ENCODE data around the gene TMEM260.

The TMEM260 gene

DNA sequence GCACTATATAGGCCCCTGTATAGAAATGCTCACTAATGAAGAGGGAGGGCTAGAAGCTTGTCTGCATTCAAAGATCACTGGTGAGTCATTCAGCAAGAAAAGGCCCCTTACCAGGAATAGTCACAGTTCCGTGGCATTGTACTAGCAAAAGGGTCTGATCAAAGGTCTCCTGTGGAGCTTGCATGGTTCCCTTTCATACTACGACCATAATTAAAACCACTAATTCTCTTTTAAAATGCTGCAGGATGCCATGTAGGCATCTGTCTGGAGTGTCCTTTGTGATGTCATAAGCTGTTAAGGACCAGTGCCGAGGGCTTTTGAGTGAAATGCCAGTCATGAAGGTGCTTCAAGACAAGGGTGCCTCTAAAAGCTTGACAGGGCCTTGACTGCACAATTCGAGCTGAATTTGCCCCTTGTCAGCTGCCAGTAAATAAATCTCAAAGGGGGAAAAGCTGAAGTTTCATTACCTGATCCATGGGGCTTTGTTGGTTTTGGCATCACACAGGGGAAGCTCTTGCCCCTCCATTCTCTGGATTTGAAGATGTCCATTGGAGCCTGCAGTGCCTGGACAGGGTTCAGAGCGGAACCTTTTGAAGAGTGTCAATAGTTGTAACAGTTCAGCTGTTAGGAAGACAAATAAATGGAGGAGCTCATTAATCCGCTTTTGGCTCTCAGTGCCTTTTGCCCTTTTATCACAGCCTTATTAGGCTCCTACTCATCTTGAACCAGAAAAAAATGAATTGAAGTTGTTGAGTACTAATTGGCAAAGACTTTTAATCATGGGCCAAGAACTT lies 69.1 kb downstream of the TMEM260 start:
- POLR2A ChIA-PET, result no interaction called here
- TF ChIP-seq CTCF (IDR thresholded peaks at IDR 0.05; ENCODE audit: control extremely low read depth, extremely low read depth, low read depth, missing control alignments), result no peak
- DNase-seq (ENCODE audit: extremely low spot score), result no peak
- CTCF ChIA-PET, result interaction anchor here (0.9 to 1.7 kb wide), 7 partner anchors 9 to 677 kb away, joined by 3 to 4 read pairs (median 4); no protein-coding TSS in a partner anchor

DNA sequence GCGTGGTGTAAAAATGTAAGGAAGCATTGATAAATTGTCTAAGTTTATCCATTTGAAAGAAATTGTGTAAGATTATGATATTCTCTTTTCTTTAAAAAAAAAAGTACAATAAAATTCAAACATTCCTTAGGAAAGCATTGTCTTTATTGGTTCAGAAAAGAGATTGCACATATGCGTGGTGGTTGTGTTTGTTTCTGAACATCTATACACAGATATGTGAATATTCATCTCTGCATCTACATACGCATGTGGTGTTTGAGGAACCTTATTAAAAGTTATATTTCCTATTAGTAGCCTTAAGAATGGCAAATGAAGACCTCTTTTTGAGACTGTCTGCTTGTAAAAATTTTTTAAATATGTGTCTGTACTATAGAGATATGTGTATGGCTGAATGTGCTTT lies 69.8 kb downstream of the TMEM260 start:
- no peak for TF ChIP-seq CTCF (IDR thresholded peaks at IDR 0.05; ENCODE audit: control extremely low read depth, extremely low read depth, low read depth, missing control alignments)
- CTCF ChIA-PET, result interaction anchor here (1.1 to 1.7 kb wide), 3 partner anchors 10 to 15 kb away, joined by 4 read pairs; no protein-coding TSS in a partner anchor
- DNase-seq (ENCODE audit: extremely low spot score), result no peak
- POLR2A ChIA-PET, result no interaction called here

GRCh38 chr14:56650048-56650447 lies 70.5 kb downstream of the TMEM260 start:
- ChIA-PET CTCF (interaction anchor here (1.3 to 1.7 kb wide), 2 partner anchors 14 to 15 kb away, joined by 4 read pairs; no protein-coding TSS in a partner anchor), POLR2A (no interaction called here)
- DNase-seq (ENCODE audit: extremely low spot score), result no peak
- no peak for TF ChIP-seq CTCF (IDR thresholded peaks at IDR 0.05; ENCODE audit: control extremely low read depth, extremely low read depth, low read depth, missing control alignments)

DNA sequence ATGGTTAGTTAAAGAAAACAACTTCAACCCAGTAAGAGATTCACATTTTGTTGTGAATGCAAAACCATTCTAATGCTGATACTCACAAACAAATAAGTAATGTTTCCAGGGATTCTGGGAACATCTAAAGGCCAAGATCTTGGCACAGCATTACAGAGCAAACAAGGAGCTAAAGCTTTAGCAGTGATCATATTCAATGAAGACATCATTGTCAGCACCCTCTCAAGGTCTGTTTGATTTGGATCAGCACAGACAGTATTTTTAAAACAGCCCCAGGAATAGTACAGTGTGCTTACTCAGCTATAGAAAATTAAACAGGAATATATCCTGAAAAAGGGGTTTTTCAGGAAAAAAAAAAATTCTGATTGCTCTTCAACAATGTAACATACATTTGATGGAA lies 71.4 kb downstream of the TMEM260 start:
- CTCF ChIA-PET, result interaction anchor here (0.7 kb wide), 1 partner anchor 14 kb away, joined by 3 read pairs; no protein-coding TSS in a partner anchor
- POLR2A ChIA-PET, result no interaction called here
- DNase-seq (ENCODE audit: extremely low spot score), result no peak
- TF ChIP-seq CTCF (IDR thresholded peaks at IDR 0.05; ENCODE audit: control extremely low read depth, extremely low read depth, low read depth, missing control alignments), result no peak

DNA sequence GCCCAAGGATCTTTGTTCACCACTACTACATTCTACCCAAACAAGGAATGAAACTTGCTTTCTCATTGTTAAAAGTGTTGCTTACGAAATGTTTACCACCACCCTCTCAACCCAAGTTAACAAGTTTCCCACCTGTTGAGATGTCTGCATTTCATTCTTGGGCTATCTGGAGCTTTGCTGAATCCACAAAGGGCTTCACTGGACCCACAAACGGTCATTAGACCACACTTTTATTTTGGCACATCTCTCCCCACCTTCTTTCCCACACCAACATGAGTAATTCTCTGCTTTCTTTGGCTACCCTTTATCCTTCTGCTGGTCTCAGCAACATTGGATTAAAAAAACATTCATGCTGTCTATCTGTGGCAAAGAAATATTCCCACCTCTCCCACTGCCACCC lies 78.0 kb downstream of the TMEM260 start:
- TF ChIP-seq CTCF (IDR thresholded peaks at IDR 0.05; ENCODE audit: control extremely low read depth, extremely low read depth, low read depth, missing control alignments), result no peak
- no peak for DNase-seq (ENCODE audit: extremely low spot score)
- POLR2A ChIA-PET, result no interaction called here
- CTCF ChIA-PET, result interaction anchor here (0.9 to 1.3 kb wide), 2 partner anchors 9 to 11 kb away, joined by 3 to 4 read pairs; no protein-coding TSS in a partner anchor

DNA sequence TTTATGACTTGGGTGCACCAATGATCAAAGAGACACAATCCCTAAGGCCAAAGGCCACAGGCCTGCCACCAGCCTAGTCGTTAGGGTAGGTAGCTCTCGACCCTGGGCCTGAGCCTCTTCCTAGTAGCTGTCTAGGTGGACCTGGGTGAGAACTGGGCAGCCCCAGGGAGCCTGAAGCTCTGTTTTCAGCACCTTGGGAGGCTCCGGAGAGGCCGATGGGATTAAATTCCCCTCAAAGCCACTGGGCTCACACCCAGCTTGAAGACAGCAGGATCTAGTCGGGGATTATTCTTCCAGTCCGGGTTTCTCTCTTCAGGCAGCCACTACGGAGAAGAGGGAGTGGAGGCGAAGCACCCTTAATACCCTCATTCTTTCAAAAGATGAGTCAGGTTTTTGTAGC lies 79.8 kb downstream of the TMEM260 start:
- DNase-seq (ENCODE audit: extremely low spot score), result no peak
- ChIA-PET POLR2A (no interaction called here), CTCF (interaction anchor here (1.4 kb wide), 1 partner anchor 10 kb away, joined by 4 read pairs; no protein-coding TSS in a partner anchor)
- TF ChIP-seq CTCF (IDR thresholded peaks at IDR 0.05; ENCODE audit: control extremely low read depth, extremely low read depth, low read depth, missing control alignments), result no peak
